Panc1 (cell line): Measurements from ENCODE around the gene PLEKHM2.

ENCODE experiments used
- POLR2AphosphoS5 ChIP-seq: IDR thresholded peaks from 2 replicates; pipeline ENCODE4 v1.6.1; 2012; ENCODE audit warnings: mild to moderate bottlenecking, low read depth, low read length, moderate library complexity
- SIN3A ChIP-seq: IDR thresholded peaks from 2 replicates; pipeline ENCODE4 v1.6.1; 2012; ENCODE audit warnings: low read depth, mild to moderate bottlenecking, low read length, moderate library complexity, borderline replicate concordance; ENCODE audit not compliant: insufficient read depth
- TCF7L2 ChIP-seq: IDR thresholded peaks from 2 replicates; pipeline ENCODE4 v1.6.1; 2011; ENCODE audit warnings: mild to moderate bottlenecking, low read depth, low read length, inconsistent platforms
- TF ChIP-seq, protein P1 (sequence below): fragments of 450-650 bp; IDR thresholded peaks from 2 replicates; pipeline ENCODE4 v1.5.1; 2017; ENCODE audit warnings: mild to moderate bottlenecking
- TF ChIP-seq, protein P2 (sequence below), 2 experiments: IDR thresholded peaks; 2 replicates each; pipeline ENCODE4 v1.6.1; 2011 to 2012; ENCODE audit warnings: low read depth in 2 of 2, control low read depth in 1 of 2, low read length in 1 of 2, mild to moderate bottlenecking in 1 of 2, moderate library complexity in 1 of 2; ENCODE audit not compliant: insufficient read depth in 1 of 2

DNA sequence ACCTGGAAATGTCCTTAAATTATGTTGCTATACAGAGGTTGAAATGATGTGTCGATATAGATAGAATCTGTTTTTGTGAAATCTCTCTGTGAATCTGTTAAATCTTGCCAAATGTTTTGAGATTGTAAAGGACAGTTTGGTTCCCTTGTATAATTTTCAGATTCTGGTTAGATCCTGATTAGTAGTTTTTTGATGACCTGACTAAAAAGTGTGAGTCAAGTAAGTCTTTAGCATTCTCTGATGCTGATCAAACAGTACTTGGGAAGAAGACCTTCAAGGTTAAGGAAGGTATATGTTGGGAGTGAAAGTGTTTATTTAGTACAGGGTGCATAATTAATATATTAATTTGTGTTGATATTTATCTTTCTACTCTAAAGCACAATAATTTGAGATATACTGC, 34.2 kb upstream of the PLEKHM2 start:
- TF ChIP-seq, protein P1, sequence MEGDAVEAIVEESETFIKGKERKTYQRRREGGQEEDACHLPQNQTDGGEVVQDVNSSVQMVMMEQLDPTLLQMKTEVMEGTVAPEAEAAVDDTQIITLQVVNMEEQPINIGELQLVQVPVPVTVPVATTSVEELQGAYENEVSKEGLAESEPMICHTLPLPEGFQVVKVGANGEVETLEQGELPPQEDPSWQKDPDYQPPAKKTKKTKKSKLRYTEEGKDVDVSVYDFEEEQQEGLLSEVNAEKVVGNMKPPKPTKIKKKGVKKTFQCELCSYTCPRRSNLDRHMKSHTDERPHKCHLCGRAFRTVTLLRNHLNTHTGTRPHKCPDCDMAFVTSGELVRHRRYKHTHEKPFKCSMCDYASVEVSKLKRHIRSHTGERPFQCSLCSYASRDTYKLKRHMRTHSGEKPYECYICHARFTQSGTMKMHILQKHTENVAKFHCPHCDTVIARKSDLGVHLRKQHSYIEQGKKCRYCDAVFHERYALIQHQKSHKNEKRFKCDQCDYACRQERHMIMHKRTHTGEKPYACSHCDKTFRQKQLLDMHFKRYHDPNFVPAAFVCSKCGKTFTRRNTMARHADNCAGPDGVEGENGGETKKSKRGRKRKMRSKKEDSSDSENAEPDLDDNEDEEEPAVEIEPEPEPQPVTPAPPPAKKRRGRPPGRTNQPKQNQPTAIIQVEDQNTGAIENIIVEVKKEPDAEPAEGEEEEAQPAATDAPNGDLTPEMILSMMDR: no peak
- TF ChIP-seq TCF7L2 (no peak), POLR2AphosphoS5 (no peak), SIN3A (no peak)
- TF ChIP-seq, protein P2, sequence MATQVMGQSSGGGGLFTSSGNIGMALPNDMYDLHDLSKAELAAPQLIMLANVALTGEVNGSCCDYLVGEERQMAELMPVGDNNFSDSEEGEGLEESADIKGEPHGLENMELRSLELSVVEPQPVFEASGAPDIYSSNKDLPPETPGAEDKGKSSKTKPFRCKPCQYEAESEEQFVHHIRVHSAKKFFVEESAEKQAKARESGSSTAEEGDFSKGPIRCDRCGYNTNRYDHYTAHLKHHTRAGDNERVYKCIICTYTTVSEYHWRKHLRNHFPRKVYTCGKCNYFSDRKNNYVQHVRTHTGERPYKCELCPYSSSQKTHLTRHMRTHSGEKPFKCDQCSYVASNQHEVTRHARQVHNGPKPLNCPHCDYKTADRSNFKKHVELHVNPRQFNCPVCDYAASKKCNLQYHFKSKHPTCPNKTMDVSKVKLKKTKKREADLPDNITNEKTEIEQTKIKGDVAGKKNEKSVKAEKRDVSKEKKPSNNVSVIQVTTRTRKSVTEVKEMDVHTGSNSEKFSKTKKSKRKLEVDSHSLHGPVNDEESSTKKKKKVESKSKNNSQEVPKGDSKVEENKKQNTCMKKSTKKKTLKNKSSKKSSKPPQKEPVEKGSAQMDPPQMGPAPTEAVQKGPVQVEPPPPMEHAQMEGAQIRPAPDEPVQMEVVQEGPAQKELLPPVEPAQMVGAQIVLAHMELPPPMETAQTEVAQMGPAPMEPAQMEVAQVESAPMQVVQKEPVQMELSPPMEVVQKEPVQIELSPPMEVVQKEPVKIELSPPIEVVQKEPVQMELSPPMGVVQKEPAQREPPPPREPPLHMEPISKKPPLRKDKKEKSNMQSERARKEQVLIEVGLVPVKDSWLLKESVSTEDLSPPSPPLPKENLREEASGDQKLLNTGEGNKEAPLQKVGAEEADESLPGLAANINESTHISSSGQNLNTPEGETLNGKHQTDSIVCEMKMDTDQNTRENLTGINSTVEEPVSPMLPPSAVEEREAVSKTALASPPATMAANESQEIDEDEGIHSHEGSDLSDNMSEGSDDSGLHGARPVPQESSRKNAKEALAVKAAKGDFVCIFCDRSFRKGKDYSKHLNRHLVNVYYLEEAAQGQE (IDR thresholded peaks at IDR 0.05; ENCODE audit: insufficient read depth in 1 of 2, low read depth in 2 of 2, low read length in 1 of 2): no peak
